ENCODE measurements around the gene TCP11.
A peak's percentile ranks its signal among the peaks of the same experiment; 100 is the strongest.

TCP11 gene

DNA sequence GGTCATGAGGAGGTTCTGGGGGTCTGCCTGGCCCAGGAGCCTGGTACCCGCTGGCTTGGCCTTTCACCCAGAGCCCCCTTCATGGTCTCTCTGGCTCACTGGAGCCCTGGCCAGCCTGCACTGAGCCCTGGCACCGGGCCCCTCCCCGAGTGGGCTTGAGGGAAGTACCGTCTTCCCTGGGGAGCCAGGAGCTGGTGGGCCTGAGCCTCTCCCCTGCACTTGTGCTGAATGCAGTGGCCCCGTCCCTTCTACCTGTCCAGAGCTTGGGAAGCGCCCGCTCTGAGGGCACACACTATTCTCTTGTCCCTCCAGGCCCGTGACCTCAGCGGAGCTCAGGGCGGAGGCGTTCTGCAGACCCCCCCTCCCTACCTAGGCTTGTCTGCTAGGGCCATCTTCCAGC is 62.2 kb downstream of the TCP11 start:
- DNase-seq = no peak

DNA sequence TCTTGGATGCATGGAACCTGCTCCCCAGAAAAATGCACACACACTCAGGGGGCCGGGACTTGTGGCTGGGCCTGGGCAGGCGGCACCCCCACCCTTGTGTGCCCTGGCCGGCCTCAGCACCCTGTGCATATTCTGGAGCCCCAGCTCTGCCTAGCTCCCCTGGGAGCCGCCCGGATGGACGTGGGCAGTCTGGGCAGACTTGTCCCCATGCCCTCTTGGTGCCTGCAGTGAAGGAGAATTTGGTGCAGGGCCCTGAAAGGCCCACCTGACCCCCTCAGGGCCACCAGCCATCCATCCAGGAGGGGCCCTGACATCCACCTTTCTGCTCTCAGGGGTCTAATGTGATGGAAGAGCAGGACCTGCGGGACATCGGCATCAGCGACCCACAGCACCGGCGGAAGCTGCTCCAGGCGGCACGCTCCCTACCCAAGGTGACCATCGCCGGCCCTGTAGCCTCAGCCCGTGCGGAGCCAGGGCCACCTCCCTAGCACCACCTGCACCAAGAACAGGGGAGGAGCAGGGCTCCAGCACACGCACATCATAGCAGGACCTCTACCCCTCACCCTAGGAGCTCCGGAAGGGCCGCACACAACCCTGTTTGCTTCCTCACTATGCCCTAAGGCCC is 62.8 kb downstream of the TCP11 start:
- DNase-seq = peak; percentile 13

DNA sequence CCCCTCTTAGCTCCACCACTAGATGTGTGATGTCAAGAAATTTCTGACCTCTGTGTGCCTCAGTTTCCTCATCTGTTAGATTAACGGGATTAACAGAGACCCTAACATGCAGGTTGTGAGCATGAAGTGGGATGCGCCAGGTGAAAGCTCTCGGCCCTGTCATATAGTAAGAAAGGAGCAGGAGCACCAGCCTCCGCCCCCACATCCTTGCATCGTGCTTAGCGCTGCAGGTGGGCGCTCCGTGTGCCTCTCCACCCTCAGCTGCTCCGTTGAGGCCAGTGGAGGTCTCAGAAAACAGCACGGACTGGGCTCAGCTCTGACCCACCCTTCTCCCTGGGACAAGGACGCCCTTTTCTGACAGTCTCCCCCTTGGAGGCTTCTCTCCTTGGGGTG is 63.4 kb downstream of the TCP11 start:
- DNase-seq = no peak

DNA sequence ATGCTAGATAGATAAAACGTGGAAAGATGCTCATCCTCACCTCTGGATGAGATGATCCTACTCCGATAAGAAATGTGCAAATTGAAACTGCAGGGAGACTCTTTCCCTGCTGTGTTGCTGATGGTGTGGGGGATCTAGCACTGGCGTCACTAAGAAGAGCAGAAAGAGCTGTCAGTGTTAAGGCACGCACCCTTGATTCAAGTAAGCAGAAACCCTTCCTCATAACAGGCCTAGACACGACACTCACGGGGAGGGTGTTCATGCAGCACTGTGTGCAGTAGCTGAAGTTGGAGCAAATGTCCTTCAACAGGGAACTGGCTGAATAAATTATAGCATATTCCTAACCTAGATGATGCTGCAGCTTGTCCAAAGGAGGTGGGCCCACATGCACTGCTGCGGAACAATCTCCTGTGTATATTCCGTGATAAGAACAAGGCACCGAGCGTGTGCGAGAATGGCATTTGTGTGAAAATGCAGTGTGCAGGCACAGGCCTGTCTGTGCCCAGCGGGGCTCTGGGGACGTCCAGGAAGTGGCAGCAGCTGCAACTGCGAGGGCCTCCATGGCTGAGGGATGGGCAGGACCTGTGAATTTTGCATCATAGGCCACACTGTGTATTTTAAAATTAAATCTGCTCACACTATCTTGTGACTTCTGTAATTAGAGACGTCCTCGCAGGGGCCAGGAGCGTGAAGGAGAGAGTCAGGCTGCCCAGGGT is 64.0 kb downstream of the TCP11 start:
- DNase-seq = peak; percentile 2

DNA sequence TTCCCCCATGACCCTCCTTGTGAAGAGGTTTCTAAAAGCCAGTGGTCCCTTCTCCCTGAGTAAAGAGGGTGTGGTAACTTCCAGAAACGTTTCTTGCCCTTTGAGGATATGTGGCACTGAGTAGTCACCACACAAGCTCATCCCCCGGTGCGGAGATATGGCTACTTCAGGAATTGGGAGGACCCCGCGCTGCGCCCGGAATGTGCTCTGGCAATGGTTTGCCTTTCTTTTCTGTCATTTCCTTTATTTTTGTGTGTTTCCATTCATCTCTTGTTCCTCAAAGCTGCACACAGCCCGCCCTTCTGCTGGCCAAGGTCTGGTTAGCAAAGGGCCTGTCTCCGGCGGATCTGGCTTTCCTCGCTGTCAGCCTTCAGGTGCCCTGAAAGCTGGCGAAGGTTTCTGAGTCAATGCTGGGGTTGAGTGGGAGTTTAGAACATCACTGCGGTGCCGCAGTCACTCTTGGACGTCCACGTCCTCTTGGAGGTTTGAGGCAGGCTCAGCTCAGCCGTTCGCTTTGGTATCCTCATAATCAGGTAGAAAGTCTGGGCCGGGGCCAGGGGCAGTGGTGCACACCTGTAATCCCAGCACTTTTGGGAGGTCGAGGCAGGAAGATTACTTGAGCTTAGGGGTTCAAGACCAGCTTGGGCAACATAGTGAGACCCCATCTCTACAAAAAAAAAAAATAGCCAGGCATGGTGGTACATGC is 67.2 kb downstream of the TCP11 start:
- DNase-seq = no peak

DNA sequence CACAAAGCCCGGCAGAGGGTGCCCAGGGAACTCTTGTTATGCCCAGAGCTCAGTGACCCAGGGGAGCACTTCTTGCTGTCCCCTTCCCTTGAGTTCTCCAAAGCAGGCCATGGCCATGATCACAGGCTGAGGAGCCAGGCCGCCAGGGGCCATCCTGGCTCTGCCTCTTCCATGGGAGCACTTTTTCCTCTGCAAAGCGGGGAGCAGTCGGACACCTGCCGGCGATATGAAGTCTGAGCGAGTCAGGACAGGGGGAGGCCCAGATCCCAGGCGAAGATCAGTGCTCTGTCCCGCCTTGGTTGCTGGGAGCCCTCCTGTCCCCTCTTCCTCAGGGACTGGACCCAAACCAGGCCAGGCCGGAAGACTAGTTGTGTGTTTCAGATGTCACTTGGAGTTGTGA is 67.9 kb downstream of the TCP11 start:
- no peak for DNase-seq

DNA sequence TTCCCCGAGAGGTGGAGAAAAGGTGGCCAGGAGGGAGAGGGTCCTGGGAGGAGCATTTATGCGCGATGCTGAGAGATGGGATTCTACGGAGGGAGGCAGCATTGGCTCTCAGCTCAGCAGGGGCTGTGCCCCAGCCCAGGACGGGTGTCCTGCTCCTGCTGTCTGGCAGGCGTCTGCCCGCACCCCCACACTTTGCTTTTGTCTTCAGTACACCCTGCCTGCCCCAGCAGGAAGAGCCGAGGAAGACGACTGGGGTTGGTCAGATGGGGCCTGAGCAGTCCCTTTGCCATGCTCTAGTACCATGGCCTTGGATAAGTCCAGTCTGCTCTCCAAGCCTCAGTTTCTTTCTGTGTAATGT is 68.5 kb downstream of the TCP11 start:
- DNase-seq = no peak

DNA sequence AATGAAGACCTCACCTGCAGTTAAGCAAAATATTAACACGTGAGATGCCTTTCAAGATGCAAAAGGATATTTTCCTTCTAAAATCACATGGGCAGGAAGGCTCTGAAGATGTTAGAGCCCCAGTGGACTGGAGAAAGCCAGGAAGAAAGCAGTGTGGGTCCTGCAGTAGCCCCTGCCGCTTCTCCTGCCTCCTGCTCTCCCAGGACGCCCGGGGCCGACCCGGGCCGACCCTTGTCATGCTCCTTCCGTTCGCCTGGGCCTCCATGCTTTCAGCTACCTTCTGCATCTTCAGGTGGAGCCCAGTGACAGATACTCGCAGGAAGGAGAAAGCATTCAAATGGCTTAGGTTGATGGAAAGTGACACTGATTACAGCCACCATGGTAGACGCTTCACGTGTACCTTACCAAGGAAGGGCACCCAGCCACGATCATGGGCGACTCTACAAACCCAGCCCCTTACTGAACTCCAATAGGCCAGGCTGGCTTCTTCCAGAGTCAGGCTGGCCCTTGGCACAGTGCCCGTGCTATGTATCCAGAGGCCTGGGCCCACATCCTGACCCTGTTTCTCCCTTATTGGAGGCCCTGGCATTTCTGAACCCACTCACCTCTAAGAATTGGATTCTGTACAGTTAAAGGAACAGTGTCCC is 69.0 kb downstream of the TCP11 start:
- no peak for DNase-seq

DNA sequence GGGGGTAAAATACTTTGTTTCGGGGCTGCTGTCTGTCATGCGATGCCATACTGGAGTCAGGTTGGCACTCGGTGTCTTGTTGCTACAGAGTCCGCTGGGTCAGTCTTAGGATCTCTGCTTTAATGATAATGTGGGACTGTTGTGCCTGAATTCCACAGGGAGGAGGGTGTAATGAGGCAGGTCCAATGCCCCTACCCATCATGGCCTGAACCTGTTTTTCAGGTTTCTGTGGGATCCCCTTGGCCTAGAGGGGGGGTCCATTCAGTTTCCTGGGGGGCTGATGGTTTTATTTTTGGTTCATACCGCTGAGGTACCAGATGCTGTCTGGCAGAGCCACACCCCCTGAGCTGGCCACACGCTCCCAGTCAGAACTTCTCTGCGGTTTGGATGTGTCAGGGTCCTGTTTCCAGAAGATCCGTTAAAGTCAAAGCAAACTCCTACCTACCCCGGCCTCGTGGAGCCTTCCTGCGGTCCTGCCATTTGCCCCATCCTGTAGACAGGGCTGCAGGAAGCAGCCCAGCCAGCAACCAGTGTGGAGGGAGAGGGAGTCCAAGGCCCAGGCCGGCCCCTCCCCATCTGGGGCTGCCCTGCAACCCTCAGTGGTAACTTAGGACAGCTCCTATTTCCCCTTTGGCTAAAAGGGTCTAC is 69.7 kb downstream of the TCP11 start:
- DNase-seq = no peak

DNA sequence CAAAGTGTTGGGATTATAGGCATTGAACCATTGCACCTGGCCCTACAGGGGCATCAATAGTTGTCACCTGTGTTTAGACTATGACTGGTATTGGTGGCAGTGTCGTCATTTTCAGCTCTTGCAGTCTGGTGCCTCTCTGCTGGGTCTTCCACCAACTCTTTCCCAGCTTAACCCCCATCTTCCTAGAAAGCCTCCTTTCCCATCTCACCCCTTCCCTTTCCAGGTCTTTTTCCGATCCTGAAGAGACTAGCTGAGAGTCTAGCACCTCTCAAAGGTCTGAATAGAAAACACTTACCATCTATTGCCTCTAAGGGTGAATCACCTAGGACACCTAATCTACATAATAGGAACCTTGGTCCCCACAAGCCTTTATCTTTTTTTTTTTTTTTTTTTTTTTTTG is 71.0 kb downstream of the TCP11 start:
- no peak for DNase-seq

DNA sequence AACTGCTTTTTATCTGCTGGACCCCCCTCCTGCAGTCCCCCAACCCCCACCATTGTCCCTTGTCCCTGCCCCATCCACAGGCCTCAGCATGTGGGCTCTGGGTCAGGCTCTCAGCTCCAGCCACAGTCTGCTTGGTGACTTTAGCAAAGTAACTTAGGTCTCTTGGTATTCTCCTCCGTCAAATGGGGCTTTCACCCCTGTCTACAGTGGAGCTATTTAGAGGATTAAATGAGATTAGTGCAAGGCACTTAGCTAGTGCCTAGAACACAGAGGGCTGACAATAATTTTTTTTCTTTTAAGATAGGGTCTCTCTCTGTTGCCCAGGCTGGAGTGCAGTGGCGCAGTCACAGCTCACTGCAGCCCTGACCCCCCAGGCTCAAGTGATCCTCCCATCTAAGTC is 71.9 kb downstream of the TCP11 start:
- no peak for DNase-seq

DNA sequence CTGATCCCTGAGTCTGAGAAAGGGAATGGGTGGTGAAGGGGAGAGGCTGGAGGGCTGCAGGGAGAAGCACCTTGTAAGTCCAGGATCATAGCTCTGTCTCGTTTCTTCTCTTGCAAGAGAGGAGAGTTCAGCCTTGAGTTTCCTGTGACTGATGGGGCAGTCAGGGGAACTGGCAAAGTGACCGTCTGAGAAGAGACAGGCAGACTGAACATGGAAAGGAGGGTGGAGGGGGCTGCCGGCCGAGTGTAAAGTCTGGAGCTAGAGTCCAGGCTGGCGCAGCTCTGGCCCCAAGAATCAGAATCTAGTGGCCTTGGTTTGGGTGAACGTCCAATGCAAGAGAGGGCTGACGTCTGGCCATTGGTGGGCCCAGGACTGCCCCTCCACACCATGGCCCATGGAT is 72.5 kb downstream of the TCP11 start:
- DNase-seq = no peak

DNA sequence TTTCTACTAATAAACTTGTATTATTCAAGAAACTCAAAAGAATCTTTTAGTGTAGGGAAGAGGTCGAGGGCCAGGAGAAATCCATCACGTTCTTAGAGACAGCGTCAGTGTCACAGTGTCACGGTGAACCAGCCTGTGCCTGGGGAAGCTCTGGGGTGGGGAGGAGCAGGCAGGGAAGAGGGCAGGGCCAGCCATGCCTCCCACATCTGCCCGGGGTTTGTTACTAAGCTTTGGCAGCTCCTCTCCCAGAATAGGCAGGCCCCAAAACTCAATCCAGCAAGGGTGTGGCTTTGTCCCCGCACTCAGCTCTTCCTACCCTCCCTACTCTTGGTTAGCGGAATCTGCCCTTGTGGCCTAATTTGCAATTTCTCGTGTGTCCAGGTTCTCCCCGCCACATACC is 72.9 kb downstream of the TCP11 start:
- no peak for DNase-seq
